Fibroblast of villous mesenchyme (primary cell): Measurements from ENCODE around the gene TIGIT. TPM values are rescaled to one million over a fixed set of nuclear protein-coding genes. Genes with fewer than 3 reads are reported as not detected.

Experiments used
- DNase-seq: peaks from one replicate; pipeline ENCODE4 v3.0.0-alpha.2; 2010; ENCODE audit warnings: low read depth
- H3K4me3 ChIP-seq: 2 replicates; pipeline ENCODE4 v1.5.1; 2011; ENCODE audit warnings: low read depth, mild to moderate bottlenecking, low read length
- CTCF ChIP-seq: IDR thresholded peaks from 2 replicates; pipeline ENCODE4 v1.5.1; 2012; ENCODE audit warnings: low read depth, mild to moderate bottlenecking, low read length; ENCODE audit not compliant: insufficient read depth
- total RNA-seq: library from RNA; depleted of rRNA; stranded (reverse); fragments of >200 nt; gene quantifications from 2 replicates; pipeline ENCODE4 v1.2.3, GENCODE V29; 2012

The TIGIT gene
- total RNA-seq, 1 donor = under 0.01 TPM

GRCh38 chr3:114295946-114296345, 2.1 kb downstream of the TIGIT start:
- no peak for DNase-seq
- TF ChIP-seq CTCF = no peak
- H3K4me3 ChIP-seq = no peak overlapping the region

- H3K4me3 ChIP-seq = no peak overlapping the region
- DNase-seq = no peak
- no peak for TF ChIP-seq CTCF
These were observed 5.6 kb downstream of the TIGIT start for GRCh38 chr3:114299421-114299820.

GRCh38 chr3:114299941-114300624, 6.3 kb downstream of the TIGIT start:
- no peak for DNase-seq
- TF ChIP-seq CTCF = no peak
- H3K4me3 ChIP-seq = no peak overlapping the region

GRCh38 chr3:114307222-114307830, 13.5 kb downstream of the TIGIT start:
- no peak for DNase-seq
- H3K4me3 ChIP-seq = no peak overlapping the region
- no peak for TF ChIP-seq CTCF

GRCh38 chr3:114307832-114308231, 14.0 kb downstream of the TIGIT start:
- DNase-seq = no peak
- no peak for TF ChIP-seq CTCF
- H3K4me3 ChIP-seq = no peak overlapping the region

GRCh38 chr3:114308377-114308776, 14.5 kb downstream of the TIGIT start:
- TF ChIP-seq CTCF = no peak
- H3K4me3 ChIP-seq = no peak overlapping the region
- no peak for DNase-seq
